Esophagus muscularis mucosa (tissue), 4 donors: ENCODE results near the gene MYO16. TPM values are rescaled to one million over a fixed set of nuclear protein-coding genes. Genes with fewer than 3 reads are reported as not detected.

Source experiments
- DNase-seq: peaks from one replicate; pipeline ENCODE4 v3.0.0-alpha.2; 2017; ENCODE audit errors: extremely low spot score
- H3K27ac ChIP-seq, 4 donors: fragments of 200-600 bp; sonication (generic); replicated peaks in 1 of 4; 1 replicate in 3 of 4; 2 replicates in 1 of 4; pipeline ENCODE4 v1.5.1; 2016 to 2019; ENCODE audit warnings: mild to moderate bottlenecking in 1 of 4
- H3K27me3 ChIP-seq, 4 donors: fragments of 200-600 bp; sonication (generic); one replicate each; pipeline versions ENCODE4 v1.5.1 to v1.6.0; 2016 to 2019
- H3K36me3 ChIP-seq, 4 donors: fragments of 200-600 bp; sonication (generic); one replicate each; pipeline ENCODE4 v1.5.1; 2016 to 2019
- H3K4me1 ChIP-seq, 4 donors: fragments of 200-600 bp; sonication (generic); one replicate each; pipeline ENCODE4 v1.5.1; 2016 to 2019
- H3K4me3 ChIP-seq, 4 donors: fragments of 200-600 bp; sonication (generic); 1 replicate in 2 of 4; 2 replicates in 2 of 4; pipeline ENCODE4 v1.5.1; 2016 to 2019; ENCODE audit warnings: mild to moderate bottlenecking in 4 of 4, moderate library complexity in 1 of 4
- H3K9me3 ChIP-seq, 4 donors: fragments of 200-600 bp; sonication (generic); 1 replicate in 3 of 4; 2 replicates in 1 of 4; pipeline ENCODE4 v1.5.1; 2016 to 2019
- CTCF ChIP-seq, 3 experiments: fragments of 200-600 bp in 2 of 3; fragments of 450-650 bp in 1 of 3; sonication (generic) in 2 of 3; IDR thresholded peaks; one replicate each; pipeline ENCODE4 v1.5.1; 2017 to 2019; ENCODE audit warnings: antibody characterized with exemption in 3 of 3, mild to moderate bottlenecking in 2 of 3, moderate library complexity in 1 of 3
- EP300 ChIP-seq: sonication (generic); formaldehyde crosslinking; IDR thresholded peaks from one replicate; pipeline ENCODE4 v1.6.1; 2017; ENCODE audit warnings: antibody characterized with exemption
- POLR2A ChIP-seq: fragments of 450-650 bp; IDR thresholded peaks from one replicate; pipeline ENCODE4 v1.6.1; 2017; ENCODE audit warnings: antibody characterized with exemption, moderate library complexity, mild to moderate bottlenecking, low read depth
- POLR2AphosphoS5 ChIP-seq, 2 donors: sonication (generic); formaldehyde crosslinking; IDR thresholded peaks; one replicate each; pipeline ENCODE4 v1.6.1; 2017; ENCODE audit warnings: antibody characterized with exemption in 2 of 2
- WGBS: methylation state at CpG from one replicate; pipeline ENCODE4 v1.1.5; 2018; 5-methylcytosine and 5-hydroxymethylcytosine counted together
- intact Hi-C: fragments of 100-400 bp; cut with DNase I; formaldehyde crosslinking; loops from one replicate; pipeline ENCODE4 v1.15.1; 2023
- total RNA-seq, 4 donors: library from RNA; depleted of rRNA; stranded (reverse); fragments of >200 nt; gene quantifications; one replicate each; pipeline versions ENCODE4 v1.1.0 to v1.2.1, GENCODE V29; 2016

Gene MYO16
- total RNA-seq, 4 donors from 2014 or later, result 1.2 to 3.7 (median 1.8) TPM

DNA sequence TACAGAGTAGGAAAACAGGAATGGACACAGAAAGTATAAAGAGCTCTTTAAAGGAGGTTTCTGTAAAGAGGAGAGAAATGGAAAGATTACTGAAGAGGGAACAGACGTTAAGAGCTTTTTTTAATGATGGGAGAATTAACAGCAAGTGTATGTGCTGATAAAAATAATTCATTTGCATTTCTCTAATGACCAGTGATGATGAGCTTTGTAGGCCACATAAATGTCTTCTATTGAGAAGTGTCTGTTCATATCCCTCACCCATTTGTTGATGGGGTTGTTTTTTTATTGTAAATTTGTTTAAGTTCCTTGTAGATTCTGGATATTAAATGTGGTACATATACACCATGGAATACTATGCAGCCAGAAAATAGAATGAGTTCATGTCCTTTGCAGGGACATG is 40.0 kb downstream of the MYO16 start:
- intact Hi-C loops, result no loop called here
- H3K27ac ChIP-seq, result no peak overlapping the region
- H3K9me3 ChIP-seq, result peaks cover 0 to 21% (median 13%) of the 10 kb centered on the region in 4 donors
- H3K4me3 ChIP-seq, result no peak overlapping the region
- H3K27me3 ChIP-seq, result no peaks in the 10 kb centered on the region
- 66% methylated on average over 1 of the region's 1 CpG for WGBS
- DNase-seq, result no peak
- H3K36me3 ChIP-seq, result no peaks in the 10 kb centered on the region
- no peaks in the 10 kb centered on the region for H3K4me1 ChIP-seq
- TF ChIP-seq CTCF (IDR thresholded peaks at IDR 0.05) (no peak), POLR2A (no peak)

DNA sequence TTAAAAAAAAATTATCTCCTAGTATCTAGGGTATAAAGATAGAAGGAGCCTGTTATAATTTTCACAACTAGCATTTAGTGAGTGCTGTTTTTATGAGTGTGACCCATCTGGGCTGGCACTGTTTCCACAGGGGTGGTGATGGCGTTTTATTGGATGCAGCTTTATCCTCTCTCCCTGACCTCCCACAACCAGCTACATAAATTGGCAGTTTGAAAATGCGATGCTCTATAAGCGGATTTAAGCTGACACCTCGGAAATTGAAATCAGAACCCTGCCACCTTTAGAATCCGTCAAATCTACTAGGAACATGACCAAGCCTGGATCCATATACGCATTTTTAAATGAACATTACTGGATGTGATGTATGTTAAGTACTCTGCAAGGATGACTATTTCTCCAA is 44.9 kb downstream of the MYO16 start:
- Histone ChIP-seq H3K9me3 (peaks cover 0 to 12% (median 7%) of the 10 kb centered on the region in 4 donors), H3K4me3 (no peak overlapping the region), H3K4me1 (no peaks in the 10 kb centered on the region), H3K27ac (no peak overlapping the region), H3K36me3 (no peaks in the 10 kb centered on the region), H3K27me3 (peaks cover 0 to 6% (median 0%) of the 10 kb centered on the region in 4 donors)
- 78% methylated on average over 6 of the region's 6 CpGs for WGBS
- intact Hi-C loops, result no loop called here
- DNase-seq, result no peak
- TF ChIP-seq EP300 (no peak), CTCF (IDR thresholded peaks at IDR 0.05) (no peak), POLR2A (no peak), POLR2AphosphoS5 (IDR thresholded peaks at IDR 0.05) (no peak)

GRCh38 chr13:108674771-108675170 is 45.4 kb downstream of the MYO16 start:
- TF ChIP-seq POLR2AphosphoS5 (IDR thresholded peaks at IDR 0.05) (no peak), POLR2A (no peak), CTCF (IDR thresholded peaks at IDR 0.05) (no peak), EP300 (no peak)
- H3K4me1 ChIP-seq, result no peaks in the 10 kb centered on the region
- H3K4me3 ChIP-seq, result no peak overlapping the region
- intact Hi-C loops, result no loop called here
- H3K36me3 ChIP-seq, result no peaks in the 10 kb centered on the region
- no peak overlapping the region for H3K27ac ChIP-seq
- DNase-seq, result no peak
- 87% methylated on average over 4 of the region's 4 CpGs for WGBS
- peaks cover 0 to 6% (median 0%) of the 10 kb centered on the region in 4 donors for H3K27me3 ChIP-seq
- peaks cover 0 to 9% (median 5%) of the 10 kb centered on the region in 4 donors for H3K9me3 ChIP-seq

GRCh38 chr13:108676620-108677019 is 47.2 kb downstream of the MYO16 start:
- Histone ChIP-seq H3K4me1 (no peaks in the 10 kb centered on the region), H3K27me3 (peaks cover 0 to 6% (median 0%) of the 10 kb centered on the region in 4 donors), H3K36me3 (no peaks in the 10 kb centered on the region), H3K9me3 (no peaks in the 10 kb centered on the region), H3K27ac (no peak overlapping the region), H3K4me3 (no peak overlapping the region)
- DNase-seq, result no peak
- intact Hi-C loops, result no loop called here
- TF ChIP-seq CTCF (IDR thresholded peaks at IDR 0.05) (no peak), POLR2AphosphoS5 (IDR thresholded peaks at IDR 0.05) (no peak), POLR2A (no peak), EP300 (no peak)
- 66% methylated on average over 8 of the region's 8 CpGs for WGBS

- H3K27me3 ChIP-seq, result peaks cover 0 to 6% (median 0%) of the 10 kb centered on the region in 4 donors
- no peak for DNase-seq
- 73% methylated on average over 3 of the region's 3 CpGs for WGBS
- H3K36me3 ChIP-seq, result no peaks in the 10 kb centered on the region
- no peak for TF ChIP-seq CTCF (IDR thresholded peaks at IDR 0.05)
- TF ChIP-seq EP300, result no peak
- H3K4me3 ChIP-seq, result no peak overlapping the region
- intact Hi-C loops, result no loop called here
- no peak overlapping the region for H3K27ac ChIP-seq
- no peaks in the 10 kb centered on the region for H3K9me3 ChIP-seq
- no peaks in the 10 kb centered on the region for H3K4me1 ChIP-seq
Measured at GRCh38 chr13:108677806-108678205, 48.4 kb downstream of the MYO16 start.
